ENCODE data around the gene CYS1.

CYS1 gene

DNA sequence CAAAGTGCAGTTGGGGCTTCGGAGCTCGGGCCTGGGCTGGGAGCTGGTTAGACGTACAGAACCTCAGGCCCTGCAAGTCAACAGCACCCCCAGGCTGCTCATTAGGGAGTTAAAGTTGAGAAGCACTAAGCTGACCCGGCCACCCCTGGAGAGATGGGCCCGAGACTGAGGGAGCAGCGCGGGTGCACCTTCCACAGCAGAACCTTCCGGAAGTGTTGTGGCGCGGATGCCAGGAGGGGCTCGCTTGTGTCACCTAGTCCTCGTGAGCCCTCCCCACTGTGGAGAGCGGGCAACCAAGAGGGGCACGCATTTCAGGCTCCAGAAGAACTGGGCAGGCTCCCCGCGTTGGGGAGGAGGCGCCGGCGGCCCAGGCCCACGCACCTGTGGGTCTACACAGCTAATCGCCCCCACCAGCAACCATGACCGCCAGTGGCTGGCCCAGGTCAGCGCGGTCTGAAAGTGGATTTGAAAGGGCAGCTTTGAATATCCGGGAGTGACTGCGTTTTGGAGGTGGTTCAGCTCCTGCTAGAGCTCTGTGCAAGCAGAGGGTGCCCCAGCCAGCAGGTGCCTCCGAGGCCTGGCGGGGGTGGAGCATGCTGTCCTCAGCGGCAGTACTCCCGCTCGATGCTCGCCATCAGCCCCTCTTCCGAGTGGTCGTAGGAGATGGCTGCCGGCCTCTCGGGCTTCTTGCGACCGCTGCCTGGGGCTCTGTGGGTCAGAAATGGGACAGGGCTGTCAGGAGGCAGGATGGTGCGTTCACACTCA is 21.8 kb downstream of the CYS1 start:
- no peak overlapping the region for H3K4me3 ChIP-seq (ENCODE audit: low read depth, low read length)
- peak overlapping the region; percentile 63 for H3K27ac ChIP-seq (ENCODE audit: low read depth, low read length)
- H3K36me3 ChIP-seq (ENCODE audit: control insufficient read depth, insufficient read depth, low read length): peaks cover 6% of the 10 kb centered on the region; the same call in 1 of the 2 replicates
- peaks cover 12% of the 10 kb centered on the region for H3K4me1 ChIP-seq (ENCODE audit: control insufficient read depth, insufficient read depth, low read length)
- no peaks in the 10 kb centered on the region for H3K27me3 ChIP-seq (ENCODE audit: control insufficient read depth, insufficient read depth, low read length)
- no peak overlapping the region for H3K9ac ChIP-seq (ENCODE audit: low read depth, low read length)
- no peaks in the 10 kb centered on the region for H3K9me3 ChIP-seq (ENCODE audit: control insufficient read depth, insufficient read depth, low read length)

- H3K4me3 ChIP-seq (ENCODE audit: low read depth, low read length): peak overlapping the region; percentile 52
- peaks cover 8% of the 10 kb centered on the region; the same call in 1 of the 2 replicates for H3K36me3 ChIP-seq (ENCODE audit: control insufficient read depth, insufficient read depth, low read length)
- H3K9ac ChIP-seq (ENCODE audit: low read depth, low read length): no peak overlapping the region
- no peaks in the 10 kb centered on the region for H3K9me3 ChIP-seq (ENCODE audit: control insufficient read depth, insufficient read depth, low read length)
- H3K4me1 ChIP-seq (ENCODE audit: control insufficient read depth, insufficient read depth, low read length): peaks cover 12% of the 10 kb centered on the region
- peak overlapping the region; percentile 63 for H3K27ac ChIP-seq (ENCODE audit: low read depth, low read length)
- H3K27me3 ChIP-seq (ENCODE audit: control insufficient read depth, insufficient read depth, low read length): no peaks in the 10 kb centered on the region
Observed at GRCh38 chr2:10057231-10058107, 22.7 kb downstream of the CYS1 start.

DNA sequence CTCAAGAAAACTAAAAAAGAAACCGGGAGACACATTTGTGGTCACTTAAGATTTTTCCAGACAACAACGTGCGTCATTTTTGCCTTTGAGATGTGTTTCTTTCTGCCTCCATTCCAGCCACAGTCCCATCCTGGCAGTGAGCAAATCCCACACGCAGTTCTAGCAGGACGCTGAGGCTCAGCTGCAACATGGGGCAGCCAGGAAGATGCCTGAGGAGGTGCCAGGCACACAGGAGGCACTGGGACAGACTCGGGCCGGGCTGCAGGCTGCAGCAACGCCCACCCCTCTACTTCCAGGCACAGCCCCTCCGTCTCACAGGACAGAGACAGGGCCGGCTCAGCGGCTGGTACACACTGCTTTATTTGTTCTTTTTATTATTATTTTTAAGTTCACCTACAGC is 23.8 kb downstream of the CYS1 start:
- Histone ChIP-seq H3K36me3 (ENCODE audit: control insufficient read depth, insufficient read depth, low read length) (peaks cover 13% of the 10 kb centered on the region; the same call in 1 of the 2 replicates), H3K4me3 (ENCODE audit: low read depth, low read length) (no peak overlapping the region), H3K27ac (ENCODE audit: low read depth, low read length) (no peak overlapping the region), H3K9me3 (ENCODE audit: control insufficient read depth, insufficient read depth, low read length) (no peaks in the 10 kb centered on the region), H3K27me3 (ENCODE audit: control insufficient read depth, insufficient read depth, low read length) (no peaks in the 10 kb centered on the region), H3K9ac (ENCODE audit: low read depth, low read length) (no peak overlapping the region), H3K4me1 (ENCODE audit: control insufficient read depth, insufficient read depth, low read length) (peaks cover 12% of the 10 kb centered on the region)

DNA sequence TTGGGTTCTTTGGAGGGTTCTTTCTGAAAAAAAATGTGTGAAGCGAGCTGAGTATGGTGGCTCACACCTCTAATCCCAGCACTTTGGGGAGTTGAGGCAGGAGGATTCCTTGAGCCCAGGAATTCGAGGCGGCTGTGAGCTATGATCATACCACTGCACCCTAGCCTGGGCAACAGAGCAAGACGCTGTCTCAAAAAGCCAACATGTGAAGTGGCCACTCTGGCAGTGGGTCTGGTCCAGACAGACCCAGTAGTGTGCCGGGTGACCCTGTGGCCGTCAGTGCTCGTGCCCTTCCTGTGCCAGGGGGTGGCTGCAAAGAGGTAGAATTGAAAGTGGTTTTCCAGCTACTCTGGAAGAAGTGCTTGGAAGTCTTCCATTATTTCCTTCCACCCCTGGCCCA is 25.2 kb downstream of the CYS1 start:
- H3K27me3 ChIP-seq (ENCODE audit: control insufficient read depth, insufficient read depth, low read length): no peaks in the 10 kb centered on the region
- no peak overlapping the region for H3K9ac ChIP-seq (ENCODE audit: low read depth, low read length)
- no peaks in the 10 kb centered on the region for H3K9me3 ChIP-seq (ENCODE audit: control insufficient read depth, insufficient read depth, low read length)
- peaks cover 13% of the 10 kb centered on the region; the same call in 1 of the 2 replicates for H3K36me3 ChIP-seq (ENCODE audit: control insufficient read depth, insufficient read depth, low read length)
- no peak overlapping the region for H3K27ac ChIP-seq (ENCODE audit: low read depth, low read length)
- peaks cover 12% of the 10 kb centered on the region for H3K4me1 ChIP-seq (ENCODE audit: control insufficient read depth, insufficient read depth, low read length)
- no peak overlapping the region for H3K4me3 ChIP-seq (ENCODE audit: low read depth, low read length)

DNA sequence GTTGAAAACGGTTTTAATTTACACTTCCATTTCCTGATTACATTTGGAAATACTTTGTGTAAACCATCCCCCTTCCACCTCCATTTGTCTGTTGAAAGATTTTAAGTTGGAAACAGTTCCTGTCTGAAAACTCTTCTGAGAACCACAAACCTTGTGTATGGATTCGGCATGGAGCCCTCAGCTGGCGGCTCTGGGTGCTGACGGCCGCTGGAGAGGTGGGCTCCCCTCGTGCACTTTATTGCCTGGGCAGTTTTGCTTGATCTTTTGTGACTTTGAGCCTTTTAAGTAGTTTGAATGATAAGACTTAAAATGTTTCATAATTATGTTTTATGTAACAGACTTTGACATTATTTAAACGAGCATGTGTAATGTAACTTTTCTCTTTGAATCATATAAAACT is 25.8 kb downstream of the CYS1 start:
- Histone ChIP-seq H3K9me3 (ENCODE audit: control insufficient read depth, insufficient read depth, low read length) (no peaks in the 10 kb centered on the region), H3K4me3 (ENCODE audit: low read depth, low read length) (no peak overlapping the region), H3K4me1 (ENCODE audit: control insufficient read depth, insufficient read depth, low read length) (peaks cover 12% of the 10 kb centered on the region), H3K36me3 (ENCODE audit: control insufficient read depth, insufficient read depth, low read length) (peaks cover 13% of the 10 kb centered on the region; the same call in 1 of the 2 replicates), H3K27ac (ENCODE audit: low read depth, low read length) (no peak overlapping the region), H3K27me3 (ENCODE audit: control insufficient read depth, insufficient read depth, low read length) (no peaks in the 10 kb centered on the region), H3K9ac (ENCODE audit: low read depth, low read length) (no peak overlapping the region)

GRCh38 chr2:10053351-10053750 is 26.9 kb downstream of the CYS1 start:
- no peak overlapping the region for H3K9ac ChIP-seq (ENCODE audit: low read depth, low read length)
- H3K27me3 ChIP-seq (ENCODE audit: control insufficient read depth, insufficient read depth, low read length): no peaks in the 10 kb centered on the region
- H3K27ac ChIP-seq (ENCODE audit: low read depth, low read length): no peak overlapping the region
- H3K9me3 ChIP-seq (ENCODE audit: control insufficient read depth, insufficient read depth, low read length): no peaks in the 10 kb centered on the region
- H3K4me1 ChIP-seq (ENCODE audit: control insufficient read depth, insufficient read depth, low read length): peaks cover 12% of the 10 kb centered on the region
- H3K4me3 ChIP-seq (ENCODE audit: low read depth, low read length): no peak overlapping the region
- peaks cover 18% of the 10 kb centered on the region for H3K36me3 ChIP-seq (ENCODE audit: control insufficient read depth, insufficient read depth, low read length)

GRCh38 chr2:10052216-10052615 is 28.0 kb downstream of the CYS1 start:
- Histone ChIP-seq H3K4me3 (ENCODE audit: low read depth, low read length) (no peak overlapping the region), H3K9me3 (ENCODE audit: control insufficient read depth, insufficient read depth, low read length) (no peaks in the 10 kb centered on the region), H3K9ac (ENCODE audit: low read depth, low read length) (no peak overlapping the region), H3K27ac (ENCODE audit: low read depth, low read length) (no peak overlapping the region), H3K4me1 (ENCODE audit: control insufficient read depth, insufficient read depth, low read length) (peaks cover 7% of the 10 kb centered on the region; the same call in 1 of the 2 replicates), H3K27me3 (ENCODE audit: control insufficient read depth, insufficient read depth, low read length) (no peaks in the 10 kb centered on the region), H3K36me3 (ENCODE audit: control insufficient read depth, insufficient read depth, low read length) (peaks cover 28% of the 10 kb centered on the region)

- H3K27me3 ChIP-seq (ENCODE audit: control insufficient read depth, insufficient read depth, low read length): peaks cover 8% of the 10 kb centered on the region; the same call in 1 of the 2 replicates
- H3K4me1 ChIP-seq (ENCODE audit: control insufficient read depth, insufficient read depth, low read length): no peaks in the 10 kb centered on the region
- no peak overlapping the region for H3K4me3 ChIP-seq (ENCODE audit: low read depth, low read length)
- H3K27ac ChIP-seq (ENCODE audit: low read depth, low read length): no peak overlapping the region
- H3K9ac ChIP-seq (ENCODE audit: low read depth, low read length): no peak overlapping the region
- peaks cover 21% of the 10 kb centered on the region for H3K36me3 ChIP-seq (ENCODE audit: control insufficient read depth, insufficient read depth, low read length)
- H3K9me3 ChIP-seq (ENCODE audit: control insufficient read depth, insufficient read depth, low read length): no peaks in the 10 kb centered on the region
Observed at GRCh38 chr2:10048501-10049171, 31.6 kb downstream of the CYS1 start.

GRCh38 chr2:10047616-10048500 is 32.4 kb downstream of the CYS1 start:
- Histone ChIP-seq H3K4me1 (ENCODE audit: control insufficient read depth, insufficient read depth, low read length) (no peaks in the 10 kb centered on the region; the same call in 1 of the 2 replicates), H3K36me3 (ENCODE audit: control insufficient read depth, insufficient read depth, low read length) (peaks cover 21% of the 10 kb centered on the region), H3K9me3 (ENCODE audit: control insufficient read depth, insufficient read depth, low read length) (no peaks in the 10 kb centered on the region), H3K9ac (ENCODE audit: low read depth, low read length) (no peak overlapping the region), H3K27ac (ENCODE audit: low read depth, low read length) (no peak overlapping the region), H3K4me3 (ENCODE audit: low read depth, low read length) (no peak overlapping the region), H3K27me3 (ENCODE audit: control insufficient read depth, insufficient read depth, low read length) (peaks cover 8% of the 10 kb centered on the region; the same call in 1 of the 2 replicates)

GRCh38 chr2:10046931-10047330 is 33.3 kb downstream of the CYS1 start:
- Histone ChIP-seq H3K36me3 (ENCODE audit: control insufficient read depth, insufficient read depth, low read length) (peaks cover 15% of the 10 kb centered on the region), H3K27me3 (ENCODE audit: control insufficient read depth, insufficient read depth, low read length) (peaks cover 14% of the 10 kb centered on the region), H3K4me1 (ENCODE audit: control insufficient read depth, insufficient read depth, low read length) (peaks cover 6% of the 10 kb centered on the region), H3K4me3 (ENCODE audit: low read depth, low read length) (no peak overlapping the region), H3K9me3 (ENCODE audit: control insufficient read depth, insufficient read depth, low read length) (no peaks in the 10 kb centered on the region), H3K27ac (ENCODE audit: low read depth, low read length) (no peak overlapping the region), H3K9ac (ENCODE audit: low read depth, low read length) (no peak overlapping the region)

Measured in HUES48 (cell line).